Measurements from ENCODE around the gene IQUB. TPM values are rescaled to one million over a fixed set of nuclear protein-coding genes. Genes with fewer than 3 reads are reported as not detected.

Gene IQUB
- total RNA-seq, 1 donor from 2014 or later: 0.37 TPM

DNA sequence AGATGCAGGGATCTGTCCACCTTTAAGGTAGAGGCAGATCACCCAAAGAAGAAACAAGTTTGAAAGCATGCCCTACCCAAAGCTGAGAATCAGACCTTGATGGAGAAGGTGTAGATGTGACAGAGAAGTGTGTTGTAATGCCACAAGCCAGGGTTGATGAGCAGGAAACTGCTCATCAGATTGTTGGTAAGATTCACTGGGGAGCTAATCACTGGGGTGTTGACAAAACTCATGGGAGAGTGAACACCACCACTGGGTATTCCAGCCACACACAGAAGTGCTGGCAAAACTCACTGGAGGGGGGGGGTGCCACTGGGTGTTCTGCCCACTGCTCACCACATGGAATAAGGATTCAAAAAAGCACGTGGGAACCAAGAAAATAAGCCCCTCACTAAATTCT is 95.2 kb downstream of the IQUB start:
- H3K9me3 Mint-ChIP-seq (ENCODE audit: low read depth): no peaks in the 10 kb centered on the region
- H3K4me1 Mint-ChIP-seq (ENCODE audit: low read depth): no peaks in the 10 kb centered on the region
- H3K27me3 Mint-ChIP-seq (ENCODE audit: low read depth): peaks cover 5% of the 10 kb centered on the region
- H3K4me3 Mint-ChIP-seq (ENCODE audit: unreplicated experiment): no peak overlapping the region
- TF ChIP-seq, protein P1, sequence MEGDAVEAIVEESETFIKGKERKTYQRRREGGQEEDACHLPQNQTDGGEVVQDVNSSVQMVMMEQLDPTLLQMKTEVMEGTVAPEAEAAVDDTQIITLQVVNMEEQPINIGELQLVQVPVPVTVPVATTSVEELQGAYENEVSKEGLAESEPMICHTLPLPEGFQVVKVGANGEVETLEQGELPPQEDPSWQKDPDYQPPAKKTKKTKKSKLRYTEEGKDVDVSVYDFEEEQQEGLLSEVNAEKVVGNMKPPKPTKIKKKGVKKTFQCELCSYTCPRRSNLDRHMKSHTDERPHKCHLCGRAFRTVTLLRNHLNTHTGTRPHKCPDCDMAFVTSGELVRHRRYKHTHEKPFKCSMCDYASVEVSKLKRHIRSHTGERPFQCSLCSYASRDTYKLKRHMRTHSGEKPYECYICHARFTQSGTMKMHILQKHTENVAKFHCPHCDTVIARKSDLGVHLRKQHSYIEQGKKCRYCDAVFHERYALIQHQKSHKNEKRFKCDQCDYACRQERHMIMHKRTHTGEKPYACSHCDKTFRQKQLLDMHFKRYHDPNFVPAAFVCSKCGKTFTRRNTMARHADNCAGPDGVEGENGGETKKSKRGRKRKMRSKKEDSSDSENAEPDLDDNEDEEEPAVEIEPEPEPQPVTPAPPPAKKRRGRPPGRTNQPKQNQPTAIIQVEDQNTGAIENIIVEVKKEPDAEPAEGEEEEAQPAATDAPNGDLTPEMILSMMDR (IDR thresholded peaks at IDR 0.05): no peak
- no peaks in the 10 kb centered on the region for H3K36me3 Mint-ChIP-seq (ENCODE audit: low read depth)
- no peak overlapping the region for H3K27ac Mint-ChIP-seq (ENCODE audit: unreplicated experiment)
- no peak for DNase-seq (ENCODE audit: low spot score)

DNA sequence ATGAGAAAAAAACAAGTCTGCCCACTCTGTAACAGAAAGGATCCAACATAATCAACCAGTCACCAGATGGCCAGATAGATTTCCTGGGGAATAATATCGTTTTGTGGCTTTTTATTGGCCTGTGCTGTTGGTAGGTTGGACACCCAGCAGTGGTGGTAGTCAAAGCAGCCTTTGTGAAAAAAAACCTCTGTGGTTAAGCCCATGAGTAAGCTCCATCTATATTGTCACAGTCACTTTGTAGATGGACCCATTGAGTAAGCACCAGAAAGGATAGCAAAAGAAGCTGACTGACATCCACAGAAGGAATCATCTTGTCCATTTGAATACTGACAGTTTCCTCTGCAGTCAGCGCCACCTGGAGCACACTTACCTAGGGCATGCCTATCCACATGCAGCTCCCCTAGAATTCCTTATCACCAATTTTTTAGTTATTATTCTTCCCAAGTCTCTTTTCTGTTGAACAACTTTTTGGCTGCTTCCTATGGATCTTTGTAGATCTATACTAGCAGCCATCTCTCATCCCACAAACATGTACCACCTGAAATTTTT is 96.9 kb downstream of the IQUB start:
- Mint-ChIP-seq H3K27ac (ENCODE audit: unreplicated experiment) (no peak overlapping the region), H3K27me3 (ENCODE audit: low read depth) (peaks cover 7% of the 10 kb centered on the region), H3K9me3 (ENCODE audit: low read depth) (no peaks in the 10 kb centered on the region), H3K4me1 (ENCODE audit: low read depth) (no peaks in the 10 kb centered on the region), H3K36me3 (ENCODE audit: low read depth) (no peaks in the 10 kb centered on the region), H3K4me3 (ENCODE audit: unreplicated experiment) (no peak overlapping the region)
- TF ChIP-seq, protein P1 (IDR thresholded peaks at IDR 0.05): no peak
- DNase-seq (ENCODE audit: low spot score): no peak

DNA sequence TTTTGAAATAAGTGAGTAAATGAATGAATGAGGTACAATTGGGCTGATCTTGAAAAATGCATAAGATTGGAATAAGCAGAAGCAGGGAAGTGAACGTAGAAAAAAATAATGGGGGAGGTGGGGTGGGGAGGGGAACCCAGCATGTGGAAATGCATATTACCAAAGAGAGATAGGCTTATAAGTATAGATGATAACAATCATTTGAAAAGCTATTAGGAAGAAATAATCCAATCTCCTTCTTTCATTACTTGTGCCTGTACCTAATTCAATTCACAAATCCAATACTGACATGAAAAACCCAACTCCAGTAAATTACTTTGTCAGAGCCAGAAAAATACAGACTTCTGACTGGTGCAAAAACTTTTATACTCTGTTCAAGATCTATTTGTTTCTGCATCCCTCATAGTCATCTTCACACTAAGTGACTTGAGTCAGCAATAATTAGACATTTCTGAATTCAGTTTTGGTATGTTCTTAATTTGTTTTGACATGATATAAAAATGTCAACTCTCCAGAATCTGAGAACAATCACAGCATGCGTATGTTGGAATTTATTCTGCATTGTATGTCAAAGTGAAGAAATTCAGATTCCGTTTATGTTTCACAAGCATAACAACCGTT is 99.2 kb downstream of the IQUB start:
- DNase-seq (ENCODE audit: low spot score): no peak
- H3K27ac Mint-ChIP-seq (ENCODE audit: unreplicated experiment): no peak overlapping the region
- H3K4me1 Mint-ChIP-seq (ENCODE audit: low read depth): no peaks in the 10 kb centered on the region
- H3K4me3 Mint-ChIP-seq (ENCODE audit: unreplicated experiment): no peak overlapping the region
- H3K27me3 Mint-ChIP-seq (ENCODE audit: low read depth): peaks cover 6% of the 10 kb centered on the region
- H3K36me3 Mint-ChIP-seq (ENCODE audit: low read depth): no peaks in the 10 kb centered on the region
- H3K9me3 Mint-ChIP-seq (ENCODE audit: low read depth): no peaks in the 10 kb centered on the region
- TF ChIP-seq, protein P1 (IDR thresholded peaks at IDR 0.05): no peak

DNA sequence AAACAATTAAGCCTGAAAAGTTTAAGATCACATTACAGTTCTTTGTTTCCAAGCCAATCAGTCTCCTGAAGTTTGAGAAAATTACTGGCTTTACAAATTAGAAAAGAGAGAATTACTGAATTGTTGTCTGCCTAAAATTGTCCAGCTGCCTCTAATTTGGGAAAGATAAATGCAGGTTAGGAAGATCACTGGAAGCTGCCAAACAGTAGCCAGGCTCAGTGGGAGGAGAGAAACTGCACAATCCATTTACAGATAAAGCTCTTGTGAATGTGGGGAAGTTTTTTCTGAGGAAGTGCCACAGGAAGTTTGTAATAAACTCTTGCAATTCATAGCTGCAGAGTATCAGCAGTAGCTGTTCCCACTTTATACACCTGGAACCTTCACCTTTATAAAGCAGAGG is 100.7 kb downstream of the IQUB start:
- H3K4me1 Mint-ChIP-seq (ENCODE audit: low read depth): no peaks in the 10 kb centered on the region
- H3K9me3 Mint-ChIP-seq (ENCODE audit: low read depth): no peaks in the 10 kb centered on the region
- TF ChIP-seq, protein P1 (IDR thresholded peaks at IDR 0.05): no peak
- H3K27ac Mint-ChIP-seq (ENCODE audit: unreplicated experiment): no peak overlapping the region
- no peak for DNase-seq (ENCODE audit: low spot score)
- H3K27me3 Mint-ChIP-seq (ENCODE audit: low read depth): peaks cover 2% of the 10 kb centered on the region
- no peak overlapping the region for H3K4me3 Mint-ChIP-seq (ENCODE audit: unreplicated experiment)
- H3K36me3 Mint-ChIP-seq (ENCODE audit: low read depth): no peaks in the 10 kb centered on the region

DNA sequence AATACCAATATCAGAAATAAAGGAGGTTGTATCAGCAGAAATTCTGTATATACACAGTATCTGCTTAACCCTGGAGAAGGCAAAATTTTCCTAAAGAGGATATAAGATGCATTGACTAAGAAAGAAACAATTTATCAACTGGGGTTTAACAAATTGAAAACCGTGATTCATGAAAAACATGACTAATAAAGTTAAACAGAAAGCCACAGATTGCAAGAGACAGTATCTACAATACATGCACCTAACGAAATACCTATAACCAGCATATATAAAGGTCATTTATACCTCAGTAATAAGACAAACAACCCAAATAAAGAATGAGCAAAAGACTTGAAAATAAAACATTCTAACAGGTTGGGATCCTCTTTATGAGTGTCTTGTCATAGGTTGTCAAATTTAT is 101.8 kb downstream of the IQUB start:
- no peak for DNase-seq (ENCODE audit: low spot score)
- no peaks in the 10 kb centered on the region for H3K36me3 Mint-ChIP-seq (ENCODE audit: low read depth)
- no peak overlapping the region for H3K4me3 Mint-ChIP-seq (ENCODE audit: unreplicated experiment)
- TF ChIP-seq, protein P1 (IDR thresholded peaks at IDR 0.05): no peak
- no peaks in the 10 kb centered on the region for H3K4me1 Mint-ChIP-seq (ENCODE audit: low read depth)
- no peaks in the 10 kb centered on the region for H3K9me3 Mint-ChIP-seq (ENCODE audit: low read depth)
- no peak overlapping the region for H3K27ac Mint-ChIP-seq (ENCODE audit: unreplicated experiment)
- peaks cover 2% of the 10 kb centered on the region for H3K27me3 Mint-ChIP-seq (ENCODE audit: low read depth)

Data from chondrocyte (in vitro differentiated cells).